Keratinocyte (primary cell): ENCODE measurements around the gene MGAT5B. TPM values are rescaled to one million over a fixed set of nuclear protein-coding genes. Genes with fewer than 3 reads are reported as not detected.

Source experiments
- DNase-seq: peaks from one replicate; pipeline ENCODE4 v3.0.0-alpha.2; 2011; ENCODE audit warnings: low read depth, missing footprints, low spot score
- FAIRE-seq: peaks from 2 replicates; lab custom pipeline; 2011; peaks lifted over from hg19 to GRCh38; lab: Jason Lieb, UNC
- H2AFZ ChIP-seq: 2 replicates; pipeline ENCODE4 v1.6.0; 2012; ENCODE audit warnings: low read length, control low read depth, inconsistent platforms; ENCODE audit not compliant: control insufficient read depth
- H3K27ac ChIP-seq: 2 replicates; pipeline ENCODE4 v1.5.1; 2011; ENCODE audit warnings: low read length; ENCODE audit not compliant: control insufficient read depth, insufficient read depth
- H3K27me3 ChIP-seq: 3 replicates; pipeline ENCODE4 v1.6.0; 2011; ENCODE audit warnings: low read length; ENCODE audit not compliant: control insufficient read depth, insufficient read depth; ENCODE audit errors: extremely low read depth
- H3K36me3 ChIP-seq, 2 experiments: 2 replicates in 1 of 2; 3 replicates in 1 of 2; pipeline ENCODE4 v1.5.1; 2011; ENCODE audit warnings: low read length in 2 of 2, mild to moderate bottlenecking in 1 of 2; ENCODE audit not compliant: control insufficient read depth in 2 of 2, insufficient read depth in 2 of 2; ENCODE audit errors: extremely low read depth in 1 of 2
- H3K4me1 ChIP-seq: 3 replicates; pipeline ENCODE4 v1.5.1; 2011; ENCODE audit warnings: low read length; ENCODE audit not compliant: control insufficient read depth, insufficient read depth; ENCODE audit errors: extremely low read depth
- H3K4me2 ChIP-seq: 3 replicates; pipeline ENCODE4 v1.6.0; 2011; ENCODE audit warnings: low read depth, low read length; ENCODE audit not compliant: control insufficient read depth, insufficient read depth; ENCODE audit errors: extremely low read depth
- H3K4me3 ChIP-seq, 3 experiments: fragments of 200-600 bp in 1 of 3; sonication (generic) in 1 of 3; 2 replicates in 2 of 3; 3 replicates in 1 of 3; pipeline ENCODE4 v1.5.1; 2011 to 2016; ENCODE audit warnings: low read length in 3 of 3, mild to moderate bottlenecking in 3 of 3, control low read depth in 2 of 3, inconsistent platforms in 1 of 3, low read depth in 1 of 3, mixed read lengths in 1 of 3, mixed run types in 1 of 3, moderate library complexity in 1 of 3; ENCODE audit not compliant: control insufficient read depth in 2 of 3, insufficient read depth in 2 of 3; ENCODE audit errors: extremely low read depth in 1 of 3
- H3K79me2 ChIP-seq: 2 replicates; pipeline ENCODE4 v1.6.0; 2012; ENCODE audit warnings: low read length; ENCODE audit not compliant: control insufficient read depth, insufficient read depth
- H3K9ac ChIP-seq: 3 replicates; pipeline ENCODE4 v1.6.0; 2011; ENCODE audit warnings: low read length; ENCODE audit not compliant: control insufficient read depth, insufficient read depth; ENCODE audit errors: extremely low read depth
- H3K9me1 ChIP-seq: 3 replicates; pipeline ENCODE4 v1.6.0; 2011; ENCODE audit warnings: low read length; ENCODE audit not compliant: control insufficient read depth, insufficient read depth; ENCODE audit errors: extremely low read depth
- H3K9me3 ChIP-seq: 2 replicates; pipeline ENCODE4 v1.5.1; 2012; ENCODE audit warnings: low read depth, low read length; ENCODE audit not compliant: control insufficient read depth
- H4K20me1 ChIP-seq: 3 replicates; pipeline ENCODE4 v1.6.0; 2011; ENCODE audit warnings: low read length; ENCODE audit not compliant: control insufficient read depth, insufficient read depth; ENCODE audit errors: extremely low read depth
- CTCF ChIP-seq, 3 experiments: IDR thresholded peaks in 1 of 3; conservative IDR thresholded peaks in 1 of 3; optimal IDR thresholded peaks in 1 of 3; 2 replicates in 2 of 3; 3 replicates in 1 of 3; pipeline versions ENCODE3 to v1.5.1; 2011; ENCODE audit warnings: low read length in 3 of 3, mild to moderate bottlenecking in 3 of 3, moderate library complexity in 2 of 3, control low read depth in 1 of 3, inconsistent platforms in 1 of 3; ENCODE audit not compliant: insufficient read depth in 2 of 3; ENCODE audit errors: extremely low read depth in 1 of 3
- EZH2 ChIP-seq: IDR thresholded peaks from one replicate; pipeline ENCODE4 v1.6.1; 2012; ENCODE audit warnings: inconsistent platforms, mild to moderate bottlenecking, low read length, moderate library complexity
- dilution Hi-C: fragments of 300-500 bp; cut with MboI; formaldehyde crosslinking; loops from one replicate; pipeline ENCODE4 v1.7.0; 2020; ENCODE audit warnings: low sequenced_read_pairs; ENCODE audit not compliant: extremely low pct_ligation_motif_present
- polyA plus RNA-seq, 5 experiments: library from polyadenylated mRNA; depleted of rRNA in 3 of 5; stranded (reverse) in 3 of 5; stranded (forward) in 1 of 5; unstranded in 1 of 5; fragments of >200 nt; gene quantifications; 1 replicate in 1 of 5; 2 replicates in 3 of 5; 3 replicates in 1 of 5; pipeline versions ENCODE4 v1.2.1 to v1.2.3, GENCODE V29; 2011 to 2012; ENCODE audit warnings: missing spikeins in 2 of 5, low read depth in 1 of 5, low replicate concordance in 1 of 5

The MGAT5B gene
- polyA plus RNA-seq, 1 donor (not counting 4 experiments of a cell fraction or from before 2014, with no cell fraction given) = 0.29 TPM

DNA sequence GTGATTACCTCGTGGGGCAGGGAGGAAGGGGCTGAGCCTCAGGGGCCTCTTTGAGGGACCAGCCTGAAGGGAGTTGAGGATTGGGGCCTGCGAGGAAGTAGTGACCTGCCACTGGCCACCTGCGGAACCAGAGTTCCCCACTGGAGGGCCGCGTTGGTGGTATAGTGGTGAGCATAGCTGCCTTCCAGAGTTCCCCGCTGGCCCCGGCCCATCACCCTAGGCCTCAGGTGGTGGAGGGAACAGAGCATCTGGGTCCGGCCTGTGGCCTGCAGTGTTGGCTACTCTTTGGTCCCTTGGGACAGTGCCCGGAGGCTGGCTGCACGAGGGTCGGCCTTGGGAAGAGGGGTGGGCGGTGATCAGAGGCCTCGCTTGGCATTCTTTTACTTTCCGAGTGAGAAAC lies 20.5 kb downstream of the MGAT5B start:
- H3K4me2 ChIP-seq = no peak overlapping the region
- no peaks in the 10 kb centered on the region for H3K36me3 ChIP-seq
- no peak overlapping the region for H3K27ac ChIP-seq
- H3K9ac ChIP-seq = no peak overlapping the region
- H3K4me3 ChIP-seq = no peak overlapping the region
- TF ChIP-seq CTCF (optimal IDR thresholded peaks at IDR 0.05 in 1 of 3, IDR thresholded peaks at IDR 0.05 in 1 of 3, conservative IDR thresholded peaks at IDR 0.05 in 1 of 3; ENCODE audit: extremely low read depth in 1 of 3, insufficient read depth in 2 of 3, low read length in 3 of 3) (no peak), EZH2 (no peak)
- no peaks in the 10 kb centered on the region for H4K20me1 ChIP-seq
- H2AFZ ChIP-seq = no peak overlapping the region
- FAIRE-seq (no peak), DNase-seq (no peak)
- peaks cover 21% of the 10 kb centered on the region for H3K27me3 ChIP-seq
- dilution Hi-C loops = loop anchor here (25.0 kb wide), 1 partner anchor 99 kb away; no protein-coding TSS in a partner anchor
- H3K9me1 ChIP-seq = no peaks in the 10 kb centered on the region
- H3K79me2 ChIP-seq = no peaks in the 10 kb centered on the region
- no peaks in the 10 kb centered on the region for H3K9me3 ChIP-seq
- no peaks in the 10 kb centered on the region for H3K4me1 ChIP-seq

- Histone ChIP-seq H3K79me2 (no peaks in the 10 kb centered on the region), H3K4me3 (no peak overlapping the region), H3K9ac (no peak overlapping the region), H3K9me1 (no peaks in the 10 kb centered on the region), H3K36me3 (no peaks in the 10 kb centered on the region), H3K4me1 (no peaks in the 10 kb centered on the region), H3K27me3 (peaks cover 22% of the 10 kb centered on the region), H3K4me2 (no peak overlapping the region), H3K27ac (no peak overlapping the region), H3K9me3 (no peaks in the 10 kb centered on the region), H2AFZ (no peak overlapping the region), H4K20me1 (no peaks in the 10 kb centered on the region)
- FAIRE-seq (no peak), DNase-seq (no peak)
- TF ChIP-seq CTCF (optimal IDR thresholded peaks at IDR 0.05 in 1 of 3, IDR thresholded peaks at IDR 0.05 in 1 of 3, conservative IDR thresholded peaks at IDR 0.05 in 1 of 3; ENCODE audit: extremely low read depth in 1 of 3, insufficient read depth in 2 of 3, low read length in 3 of 3) (no peak), EZH2 (no peak)
- dilution Hi-C loops = loop anchor here (25.0 kb wide), 1 partner anchor 98 kb away; no protein-coding TSS in a partner anchor
Observed at GRCh38 chr17:76889323-76889722, 21.1 kb downstream of the MGAT5B start.
